Measurements from ENCODE around the gene RNF5.
"Not testable (repeated sequence)": the region's sequence is repeated elsewhere in the genome, so short reads cannot be mapped to it uniquely, and the experiment has no call there.

RNF5 gene

GRCh38 chr6:32175322-32175710 lies 2.9 kb upstream of the RNF5 start:
- in situ Hi-C loops (cut with MboI; ENCODE audit: low sequenced_read_pairs) = no loop called here

DNA sequence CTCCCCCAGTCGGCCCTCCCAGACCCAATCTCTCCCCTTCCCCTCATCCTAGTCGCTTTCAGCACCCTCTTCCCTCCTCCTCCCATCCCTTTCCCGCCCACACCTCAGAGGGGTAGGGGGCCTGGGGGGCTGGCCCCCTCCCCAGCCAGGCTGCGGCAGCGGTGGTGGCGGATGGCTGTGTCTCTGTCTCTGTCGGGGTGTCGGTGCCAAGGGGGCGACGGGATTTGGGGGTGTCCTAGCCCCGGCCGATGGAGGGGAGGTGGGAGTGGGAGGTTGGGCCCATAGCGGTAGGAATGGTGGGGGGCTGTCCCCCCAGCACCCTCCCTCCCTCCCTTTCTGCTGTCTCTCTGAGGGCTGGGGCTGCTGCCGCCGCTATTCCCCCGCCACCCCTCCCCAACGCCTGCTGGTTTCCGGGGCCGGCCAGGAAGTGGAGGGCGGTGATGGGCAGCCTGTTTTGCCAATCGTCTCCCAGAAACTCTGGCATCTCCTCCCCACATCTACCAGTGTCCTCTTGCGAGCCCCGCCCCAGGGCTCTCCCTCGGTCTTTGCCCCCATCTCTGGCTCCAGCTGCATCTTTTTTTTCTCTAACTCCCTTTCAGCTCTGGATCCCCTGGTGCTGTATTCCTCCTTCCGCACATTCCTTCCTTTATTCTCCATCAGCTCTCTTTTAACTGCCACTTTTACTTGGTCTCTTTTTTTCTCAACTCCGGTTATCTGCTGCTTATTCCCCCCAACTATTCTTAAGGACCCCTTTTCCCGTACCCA lies 2.3 kb upstream of the RNF5 start, which contains the start of gene AGPAT1:
Gene AGPAT1, minus strand, starts transcription at position 374 of the 765 bp plus-strand sequence. CDS start 4,588 bp downstream, outside the sequence.
- in situ Hi-C loops (cut with MboI; ENCODE audit: low sequenced_read_pairs) = no loop called here

- in situ Hi-C loops (cut with MboI; ENCODE audit: low sequenced_read_pairs) = no loop called here
Measured at GRCh38 chr6:32176476-32177182, 1.6 kb upstream of the RNF5 start.

DNA sequence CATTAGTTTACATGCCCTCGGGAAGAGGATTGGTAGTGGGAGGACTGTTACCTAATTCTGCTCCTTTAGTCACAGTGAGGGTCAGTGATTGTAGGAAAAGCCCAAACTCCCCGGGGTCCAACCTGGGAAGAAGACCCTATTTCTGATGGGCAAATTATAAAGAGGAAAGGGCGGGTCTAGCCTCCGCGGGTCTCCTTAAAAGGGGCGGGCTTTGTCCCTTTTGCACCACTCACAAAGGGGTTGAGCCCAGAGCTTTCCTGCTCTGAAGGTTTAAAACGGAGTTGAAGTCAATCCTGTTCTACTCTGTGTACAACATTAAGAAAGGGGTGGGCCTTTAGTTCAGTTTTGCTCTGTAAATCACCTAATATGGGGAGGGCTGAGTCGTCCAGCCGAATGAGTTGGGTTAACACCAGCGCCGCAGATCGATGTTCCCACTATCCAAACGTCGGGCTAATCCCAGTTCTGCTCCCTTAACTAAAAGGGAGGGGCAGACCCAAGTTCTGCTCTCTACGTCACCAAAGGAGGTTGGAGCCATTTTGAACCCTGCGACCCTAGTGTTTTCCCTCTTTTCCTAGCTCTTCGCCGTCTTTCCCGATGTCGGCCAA lies 920 bp upstream of the RNF5 start:
- in situ Hi-C loops (cut with MboI; ENCODE audit: low sequenced_read_pairs) = no loop called here

DNA sequence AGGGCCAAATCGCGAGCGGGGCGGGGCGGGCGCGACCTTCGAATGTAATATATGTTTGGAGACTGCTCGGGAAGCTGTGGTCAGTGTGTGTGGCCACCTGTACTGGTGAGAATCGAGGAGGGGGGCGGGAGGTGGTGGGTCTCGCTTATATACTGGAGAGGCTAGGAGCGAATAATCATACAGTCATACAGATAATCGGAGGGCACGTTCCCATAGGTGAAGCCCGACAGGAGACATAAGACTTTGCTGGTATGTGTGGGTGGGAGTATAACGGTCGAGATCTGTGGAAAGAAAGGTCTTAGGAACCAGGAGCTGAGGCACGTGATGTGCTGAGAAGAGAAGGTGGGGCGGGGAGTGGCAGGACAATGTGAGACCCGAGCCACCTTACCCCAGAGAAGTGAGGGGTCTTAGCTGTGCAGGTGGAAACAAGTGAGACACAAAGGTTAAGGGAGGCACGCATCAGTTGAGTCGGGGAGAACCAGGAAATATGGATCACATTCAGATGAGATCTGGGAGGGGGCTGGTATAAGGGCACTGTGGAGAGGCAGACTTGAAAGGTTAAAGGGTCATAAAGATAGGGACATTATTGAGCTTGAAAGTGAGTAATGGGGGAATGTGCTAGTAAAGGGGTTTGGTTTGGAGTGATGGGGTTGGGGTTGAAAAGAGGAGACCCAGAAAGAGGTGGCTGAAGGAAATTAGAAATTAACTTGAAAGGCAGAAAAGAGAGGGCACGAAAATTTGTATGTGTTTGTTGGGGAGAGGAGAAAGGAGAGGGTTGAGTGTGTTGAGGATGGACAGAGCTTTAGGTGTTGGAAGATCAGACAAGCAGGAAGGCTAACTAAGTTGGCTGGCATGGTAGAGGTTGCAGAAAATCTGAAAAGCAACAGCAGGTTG lies 589 bp downstream of the RNF5 start:
- in situ Hi-C loops (cut with MboI; ENCODE audit: low sequenced_read_pairs) = no loop called here

DNA sequence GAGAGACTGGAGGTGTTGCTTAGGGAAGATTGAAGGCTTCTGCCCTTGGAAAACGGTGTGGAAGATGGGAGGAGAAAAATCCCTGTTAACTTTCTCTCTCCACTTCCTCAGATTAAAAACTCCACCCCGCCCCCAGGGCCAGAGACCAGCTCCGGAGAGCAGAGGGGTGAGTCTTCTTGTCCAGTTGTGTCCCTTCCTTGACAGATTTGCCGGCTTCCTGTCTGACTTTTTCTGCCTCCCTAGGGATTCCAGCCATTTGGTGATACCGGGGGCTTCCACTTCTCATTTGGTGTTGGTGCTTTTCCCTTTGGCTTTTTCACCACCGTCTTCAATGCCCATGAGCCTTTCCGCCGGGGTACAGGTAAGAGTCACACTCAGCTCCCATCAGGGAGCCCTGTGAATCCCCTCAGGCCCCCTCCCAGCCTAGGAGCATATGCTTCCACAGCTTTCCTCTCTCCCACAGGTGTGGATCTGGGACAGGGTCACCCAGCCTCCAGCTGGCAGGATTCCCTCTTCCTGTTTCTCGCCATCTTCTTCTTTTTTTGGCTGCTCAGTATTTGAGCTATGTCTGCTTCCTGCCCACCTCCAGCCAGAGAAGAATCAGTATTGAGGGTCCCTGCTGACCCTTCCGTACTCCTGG lies 1.7 kb downstream of the RNF5 start:
- in situ Hi-C loops (cut with MboI; ENCODE audit: low sequenced_read_pairs) = no loop called here

- in situ Hi-C loops (cut with MboI; ENCODE audit: low sequenced_read_pairs) = no loop called here
Measured at GRCh38 chr6:32181148-32181702, 3.0 kb downstream of the RNF5 start.

- in situ Hi-C loops (cut with MboI; ENCODE audit: low sequenced_read_pairs) = no loop called here
Measured at GRCh38 chr6:32181915-32182529, 3.8 kb downstream of the RNF5 start.

DNA sequence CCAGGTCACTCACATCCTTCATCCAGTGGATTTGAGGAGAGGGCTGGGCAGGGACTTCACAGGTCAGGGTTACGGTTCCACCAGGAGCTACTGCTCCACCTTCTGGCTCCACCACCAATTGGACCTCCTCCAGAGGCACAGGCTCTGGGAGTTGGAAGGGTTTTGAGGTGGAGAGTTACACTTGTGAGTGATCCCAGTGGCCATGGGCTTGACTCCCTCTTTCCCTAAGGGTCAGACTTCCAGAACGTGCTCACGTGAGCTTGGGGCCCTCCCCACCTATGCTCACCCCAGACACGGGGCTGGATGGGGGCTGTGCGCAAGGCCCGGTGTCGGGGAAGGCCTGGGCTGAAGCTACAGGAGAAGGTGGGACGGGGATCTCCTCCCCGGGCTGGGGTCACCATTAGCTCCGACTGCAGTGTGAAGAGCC lies 4.4 kb downstream of the RNF5 start:
- in situ Hi-C loops (cut with MboI; ENCODE audit: low sequenced_read_pairs) = no loop called here

- in situ Hi-C loops (cut with MboI; ENCODE audit: low sequenced_read_pairs) = no loop called here
Measured at GRCh38 chr6:32183030-32183429, 4.8 kb downstream of the RNF5 start.

GRCh38 chr6:32183483-32184083 lies 5.4 kb downstream of the RNF5 start:
- in situ Hi-C loops (cut with MboI; ENCODE audit: low sequenced_read_pairs) = no loop called here

- in situ Hi-C loops (cut with MboI; ENCODE audit: low sequenced_read_pairs) = no loop called here
Measured at GRCh38 chr6:32184084-32184640, 6.0 kb downstream of the RNF5 start, which contains the start of gene AGER. Gene AGER (minus strand): TSS chr6:32184253. CDS start chr6:32184222, 31 bp downstream.

DNA sequence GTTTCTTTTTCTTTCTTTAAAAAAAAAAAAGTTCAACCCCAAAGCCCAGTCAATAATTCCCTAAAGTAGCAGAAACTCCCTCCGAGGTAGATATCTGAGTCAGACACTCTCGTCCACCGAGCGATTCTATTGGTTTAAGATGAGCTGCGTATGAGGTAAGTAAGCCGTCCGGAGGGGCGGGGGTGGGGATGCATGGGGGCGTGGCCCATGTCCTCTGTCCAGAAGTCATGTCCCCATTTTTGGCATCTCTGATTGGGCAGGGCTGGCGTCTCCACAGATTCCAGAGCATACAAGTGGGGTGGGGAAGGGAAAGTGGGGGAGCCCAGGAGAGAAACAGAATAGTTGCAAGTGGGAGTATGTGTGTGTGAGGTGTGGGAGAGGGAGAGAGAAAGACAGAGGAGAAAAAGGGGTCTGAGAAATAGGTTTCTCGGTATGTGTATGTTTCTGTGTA lies 7.5 kb downstream of the RNF5 start:
- in situ Hi-C loops (cut with MboI; ENCODE audit: low sequenced_read_pairs) = not testable (repeated sequence)

DNA sequence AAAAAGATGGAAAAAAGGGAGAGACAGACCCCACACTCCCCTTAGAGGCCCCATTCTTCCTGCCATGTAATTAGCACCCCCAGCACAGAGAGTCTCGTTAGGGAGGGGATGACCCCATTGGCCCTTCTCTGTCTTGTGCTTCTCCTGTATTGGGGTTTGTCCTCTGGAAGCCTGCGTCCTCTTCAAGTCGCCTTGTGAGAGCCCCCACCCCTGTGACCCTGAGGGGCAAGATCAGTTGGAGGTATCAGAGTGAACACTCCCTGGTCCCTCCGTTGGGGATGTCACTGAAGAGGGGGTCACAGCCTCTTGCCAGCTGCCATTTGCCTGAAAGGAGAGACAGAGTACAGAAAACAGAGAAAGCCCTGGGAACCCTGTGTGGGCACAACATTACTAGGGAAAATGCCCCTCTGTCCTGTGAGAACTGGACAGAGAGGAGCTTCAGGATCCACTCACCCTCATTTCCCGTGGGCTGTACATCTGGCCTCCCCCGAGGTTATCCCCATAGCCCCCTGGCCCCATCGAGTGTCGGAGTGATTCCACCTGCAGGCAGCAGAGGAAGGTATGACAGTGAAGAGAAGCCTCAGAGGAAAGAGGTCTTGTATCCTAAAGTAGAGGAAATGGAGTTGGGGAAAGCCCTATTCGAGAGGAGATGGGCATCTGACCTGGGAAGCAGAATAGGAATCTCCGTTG lies 8.1 kb downstream of the RNF5 start:
- in situ Hi-C loops (cut with MboI; ENCODE audit: low sequenced_read_pairs) = not testable (repeated sequence)

DNA sequence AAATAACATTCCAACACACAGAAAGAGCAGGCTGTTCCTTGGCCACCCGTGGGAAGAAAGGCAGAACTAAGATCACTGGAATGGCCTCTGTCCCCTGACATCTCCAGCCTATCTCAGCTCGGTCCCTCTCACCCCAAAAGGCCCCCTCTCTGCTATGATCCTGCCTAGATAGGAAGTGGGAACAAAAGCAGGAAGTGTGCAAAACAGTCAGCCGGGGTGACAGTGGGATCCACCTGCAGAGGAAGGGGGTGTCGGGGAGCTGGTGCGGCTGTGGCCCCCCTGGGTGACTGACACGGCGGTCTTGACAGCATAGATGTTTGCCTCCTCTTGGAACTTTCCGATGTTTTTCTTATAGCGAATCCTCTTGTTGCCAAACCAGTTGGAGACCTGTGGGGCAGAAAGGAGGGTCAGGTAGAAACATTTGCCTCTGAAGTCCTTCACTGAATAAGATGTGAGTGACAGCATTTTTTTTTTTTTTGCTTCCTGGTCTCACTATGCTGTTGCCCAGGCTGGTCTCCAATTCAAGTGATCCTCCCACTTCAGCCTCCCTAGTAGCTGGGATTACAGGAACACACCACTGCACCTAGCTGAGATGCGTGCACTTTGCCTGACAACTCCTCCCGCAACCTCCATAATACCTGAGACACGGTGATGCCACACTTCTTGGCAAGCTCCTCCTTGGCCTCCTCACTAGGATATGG lies 9.0 kb downstream of the RNF5 start:
- in situ Hi-C loops (cut with MboI; ENCODE audit: low sequenced_read_pairs) = no loop called here

DNA sequence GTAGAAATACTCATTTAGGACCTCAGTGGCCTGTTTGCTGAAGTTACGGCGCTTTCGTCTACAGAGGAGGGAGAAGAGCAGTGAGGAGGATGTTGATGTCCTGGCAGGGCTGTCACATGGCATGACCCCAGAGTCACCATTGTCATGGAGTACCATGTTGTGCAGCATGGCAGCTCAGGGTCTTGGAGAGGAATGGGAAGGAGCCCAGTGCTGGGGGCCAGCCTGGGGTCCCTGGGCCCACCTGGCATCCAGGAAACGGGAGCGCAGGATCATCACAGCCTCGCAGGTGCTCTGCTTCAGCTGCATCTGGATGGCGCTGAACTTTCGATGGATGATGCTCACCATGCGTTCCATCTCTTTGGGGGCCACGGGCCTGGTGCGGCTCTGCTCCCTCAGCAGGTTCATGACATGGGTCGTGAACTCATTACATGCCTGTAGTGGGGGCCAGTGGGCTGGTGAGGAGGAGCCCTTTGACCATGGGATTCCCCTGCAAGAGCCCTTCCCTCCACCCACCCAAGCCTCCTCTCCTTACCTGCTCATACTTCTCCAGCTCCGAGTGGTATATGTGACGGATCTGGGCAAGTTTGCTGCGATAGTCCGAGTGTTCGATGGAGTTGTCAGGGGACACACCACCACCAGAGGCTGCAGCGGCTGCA lies 9.6 kb downstream of the RNF5 start:
- in situ Hi-C loops (cut with MboI; ENCODE audit: low sequenced_read_pairs) = not testable (repeated sequence)

Measured in HL-60/S4 treated with retinoic acid at 250 ng/mL for 4 days and 3 days (cell line).